HG02981 (cell line): ENCODE measurements around the gene MYMK.

Experiments
- ATAC-seq: cut with Tn5 transposase; IDR thresholded peaks from one replicate; pipeline ENCODE4 v1.9.1; 2021; ENCODE audit warnings: mild to moderate bottlenecking, moderate library complexity; ENCODE audit not compliant: unreplicated experiment

Gene MYMK

DNA sequence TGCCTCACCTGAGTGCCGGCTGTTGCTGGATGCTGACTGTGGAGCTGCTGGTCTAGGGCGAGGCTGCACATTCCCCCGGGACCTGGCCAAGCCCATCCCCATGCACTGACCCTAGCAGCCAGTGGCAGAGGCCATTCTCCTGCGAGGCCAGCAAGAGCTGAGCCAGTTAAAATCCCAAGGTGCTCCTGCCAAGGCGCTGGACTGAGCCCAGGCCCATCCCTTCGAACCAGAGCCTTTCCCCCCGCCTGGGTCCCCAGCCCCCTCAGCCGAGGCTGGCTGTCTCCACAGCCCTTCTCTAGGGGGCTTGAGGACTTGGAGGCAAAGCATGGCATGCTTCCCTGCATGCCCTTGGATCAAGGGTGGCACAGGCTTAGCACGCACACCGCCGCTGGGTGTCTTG is 11.3 kb upstream of the MYMK start:
- ATAC-seq, result no peak

GRCh38 chr9:133535306-133535877 is 10.6 kb upstream of the MYMK start:
- ATAC-seq, result no peak

DNA sequence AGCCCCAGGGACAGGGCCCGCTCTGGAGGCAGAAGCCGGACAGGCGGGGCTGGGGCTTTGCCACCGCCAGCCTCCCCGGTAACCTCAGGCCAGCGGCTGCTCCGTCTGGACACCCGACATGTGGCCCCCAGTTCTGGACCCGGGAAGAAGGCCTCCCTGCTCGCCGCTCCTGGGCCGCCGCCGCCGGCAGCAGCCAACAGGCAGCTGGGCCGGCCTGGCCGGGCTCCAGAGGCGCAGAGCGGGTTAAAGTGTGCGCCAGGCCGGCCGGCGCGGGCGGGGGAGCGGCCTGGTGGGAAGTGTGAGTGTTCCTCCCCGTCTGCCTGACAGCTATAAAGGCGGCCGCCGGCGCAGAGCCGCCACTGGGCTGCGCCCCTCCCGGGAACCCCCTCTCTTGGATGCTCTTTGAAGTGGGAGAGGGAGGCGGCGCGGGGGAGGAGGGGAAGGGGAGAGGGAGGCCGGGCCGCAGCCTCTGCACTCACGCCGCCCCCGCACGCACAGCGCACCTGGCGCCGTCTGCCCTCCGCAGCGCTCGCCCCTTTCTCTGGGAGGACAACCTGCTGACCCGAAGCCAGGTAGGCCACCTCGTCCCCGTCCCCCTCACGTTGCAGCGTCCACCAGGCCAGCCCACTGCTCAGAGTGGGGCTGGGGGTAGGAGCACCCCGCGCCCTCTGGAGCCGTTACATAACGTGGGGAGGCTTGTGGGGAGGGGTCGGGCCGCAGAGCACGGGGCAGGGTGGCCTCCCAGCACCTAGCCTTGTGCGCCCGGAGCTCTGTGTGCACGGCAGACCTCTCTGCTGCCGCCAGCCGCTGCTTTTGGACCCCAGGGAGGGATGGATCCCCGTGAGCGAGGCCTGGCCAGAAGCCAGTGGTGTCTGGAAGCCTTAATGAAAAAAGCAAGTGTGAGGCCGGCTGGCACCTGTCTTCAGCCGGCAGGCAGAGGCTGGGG is 9.9 kb upstream of the MYMK start, which contains the start of gene ADAMTSL2:
Gene ADAMTSL2, plus strand, starts transcription at position 359 of the 946 bp plus-strand sequence. CDS start 2,009 bp downstream, outside the sequence.
- no peak for ATAC-seq

- no peak for ATAC-seq
These were observed 9.1 kb upstream of the MYMK start for GRCh38 chr9:133533857-133534256.

GRCh38 chr9:133532937-133533668 is 8.3 kb upstream of the MYMK start:
- ATAC-seq, result no peak

DNA sequence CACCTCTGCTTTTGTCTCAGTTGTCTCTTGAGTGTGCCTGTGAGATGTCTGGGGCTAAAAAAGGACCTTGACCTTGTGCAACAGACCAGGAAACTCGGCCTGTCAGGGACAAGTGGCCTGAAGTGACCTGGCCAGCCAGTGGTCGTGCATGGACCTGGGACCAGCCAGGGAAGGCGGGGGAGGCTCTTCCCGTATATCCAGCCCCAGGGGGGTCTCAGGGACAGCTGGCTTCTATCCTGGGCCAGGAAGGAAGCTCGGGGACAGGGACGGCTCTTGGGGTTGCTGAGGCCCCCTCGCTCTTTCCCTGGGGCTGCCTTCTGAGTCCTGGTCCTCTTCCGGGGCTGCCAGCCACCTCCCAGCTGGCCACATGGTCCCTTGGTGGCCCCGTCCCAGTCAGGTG is 6.5 kb upstream of the MYMK start:
- ATAC-seq, result no peak

DNA sequence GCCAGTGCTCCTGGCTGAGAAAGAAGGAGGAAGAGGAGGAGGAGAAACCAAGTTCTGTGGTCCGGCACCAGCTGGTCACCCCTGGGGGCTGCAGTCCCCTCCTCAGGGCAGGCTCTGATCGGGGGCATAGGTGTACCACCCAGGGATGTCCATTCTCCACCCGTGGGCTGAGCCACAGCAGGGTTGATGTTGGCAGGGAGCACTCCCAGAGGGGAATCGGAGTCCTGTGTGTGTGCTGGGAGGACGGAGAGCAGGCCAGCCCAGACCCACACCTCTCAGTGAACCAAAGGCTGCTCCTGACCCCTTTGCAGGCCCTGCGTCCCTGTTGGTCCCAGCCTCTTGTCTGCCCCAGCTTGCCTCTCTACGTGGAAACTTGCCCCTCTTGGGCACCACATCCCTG is 5.1 kb upstream of the MYMK start:
- no peak for ATAC-seq

DNA sequence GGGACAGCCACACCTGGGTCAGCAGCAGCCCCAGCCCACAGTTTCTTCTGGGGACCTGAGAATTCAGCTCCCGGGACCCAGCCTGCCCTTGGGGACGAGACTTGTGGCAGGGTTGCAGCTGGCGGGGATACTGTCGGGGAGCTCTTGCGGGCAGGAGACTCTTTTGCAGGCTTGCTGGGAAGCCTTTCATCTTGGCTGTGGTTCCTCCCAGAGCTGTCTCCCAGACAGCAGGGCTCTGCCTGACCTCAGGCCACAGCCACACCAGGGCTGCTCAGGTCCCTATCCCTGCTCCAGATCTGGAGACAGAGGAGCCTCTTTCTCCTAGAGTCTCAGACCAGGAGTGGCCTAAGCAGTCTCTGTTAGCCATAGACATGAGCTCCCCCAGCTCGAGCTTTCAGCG is 4.7 kb upstream of the MYMK start:
- ATAC-seq, result no peak

DNA sequence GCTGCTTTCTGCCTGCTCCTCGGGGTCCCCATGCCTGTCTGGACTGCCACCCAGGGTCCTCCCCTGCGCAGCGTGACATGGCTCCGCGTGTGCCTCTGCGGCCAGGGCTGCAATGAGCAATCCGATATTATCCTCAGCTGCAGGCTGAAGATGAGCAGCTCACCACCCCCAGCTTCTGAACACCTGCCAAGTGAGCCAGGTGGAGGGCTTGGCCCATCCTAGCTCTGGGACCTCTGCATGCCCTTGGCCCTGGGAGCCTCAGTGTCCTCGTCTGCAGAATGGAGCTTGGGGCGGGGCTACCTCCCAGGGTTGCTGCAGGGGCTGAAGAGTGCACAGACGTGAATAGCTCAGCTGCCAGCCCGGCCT is 4.1 kb upstream of the MYMK start:
- ATAC-seq, result no peak

DNA sequence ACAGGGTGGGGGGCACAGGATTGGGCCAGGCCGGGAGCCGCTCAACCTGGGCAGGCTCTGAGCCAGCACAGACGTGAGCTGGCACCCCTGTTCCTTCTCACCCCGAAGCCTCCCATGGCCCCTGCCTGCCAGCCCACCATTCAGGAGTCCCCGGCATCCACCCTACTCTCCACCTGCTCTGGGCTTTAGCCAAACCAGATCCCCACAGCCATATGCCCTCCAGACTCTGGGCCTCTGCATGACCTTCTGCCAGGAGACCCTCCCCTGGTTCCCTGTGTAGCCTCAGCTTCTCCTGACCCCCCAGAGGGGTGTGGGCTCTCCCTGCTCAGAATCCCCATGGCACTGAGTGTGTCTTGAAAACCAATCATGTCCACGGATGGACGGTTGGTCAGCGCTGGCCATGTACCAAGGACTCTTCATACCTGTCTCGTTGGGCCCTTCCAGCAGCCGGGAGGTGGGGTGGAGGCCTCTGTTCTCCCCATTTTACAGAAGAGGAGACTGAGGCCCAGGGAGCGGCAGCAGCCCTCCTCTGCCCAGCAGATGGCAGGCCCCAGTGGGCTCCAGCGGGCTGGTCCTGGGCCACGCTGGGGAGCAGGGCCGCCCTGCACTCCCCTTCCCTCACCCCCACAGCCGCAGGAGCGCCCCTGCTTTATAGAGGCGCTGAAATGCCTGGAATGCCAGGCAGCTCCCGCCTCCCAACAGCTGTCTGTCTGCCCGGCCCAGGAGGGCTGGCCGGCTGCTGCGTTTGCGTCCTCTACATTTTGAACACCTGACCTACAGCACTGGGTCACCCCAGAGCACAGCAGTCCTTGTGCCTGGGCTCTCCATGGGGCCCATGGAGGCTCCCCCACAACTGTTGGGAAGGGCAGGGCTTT is 3.5 kb upstream of the MYMK start:
- no peak for ATAC-seq

DNA sequence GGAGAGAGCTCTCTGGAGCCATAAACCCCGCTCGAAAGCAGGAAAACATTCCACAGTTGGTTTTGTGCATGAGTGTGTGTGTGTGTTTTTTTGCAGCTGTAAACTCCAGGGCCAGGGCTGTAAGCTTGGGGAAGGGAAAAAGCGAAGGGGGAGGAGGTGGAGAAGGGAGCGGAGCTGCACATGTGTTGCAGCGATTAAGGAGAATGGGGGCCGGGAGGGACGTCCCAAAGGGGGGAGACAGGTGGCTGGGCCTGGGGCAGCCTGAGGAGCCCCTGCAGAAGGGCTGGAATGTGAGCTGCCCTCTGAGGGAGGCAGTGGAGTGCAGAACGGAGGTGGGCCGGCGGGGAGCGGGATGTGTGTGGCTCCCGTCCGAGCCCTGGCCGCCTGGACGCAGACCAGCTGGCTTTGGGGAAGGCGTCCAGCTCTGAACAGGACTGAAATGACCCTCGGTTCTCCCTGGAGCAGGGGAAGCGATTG is 2.7 kb upstream of the MYMK start:
- ATAC-seq, result no peak

- ATAC-seq, result no peak
These were observed 2.1 kb upstream of the MYMK start for GRCh38 chr9:133526721-133527321.

DNA sequence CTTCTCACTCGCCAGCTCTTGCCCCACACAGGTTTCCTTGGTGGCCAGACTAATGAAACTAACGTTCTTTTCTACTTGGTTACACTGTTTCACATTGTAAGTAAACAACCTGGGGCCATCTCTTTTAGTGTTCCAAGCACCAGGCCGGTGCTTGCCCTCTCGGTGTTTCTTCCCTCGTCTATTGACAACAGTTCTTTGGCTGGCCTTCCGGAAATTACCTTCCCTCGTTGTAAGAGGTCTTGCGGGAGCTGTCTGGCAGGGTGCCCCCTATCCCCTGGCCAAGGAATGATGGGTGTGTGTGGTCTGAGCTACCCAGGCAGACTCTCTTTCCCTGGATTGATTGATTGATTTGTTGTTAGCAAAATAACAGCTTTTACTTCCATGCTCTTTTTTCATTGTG is 918 bp upstream of the MYMK start:
- ATAC-seq, result no peak

DNA sequence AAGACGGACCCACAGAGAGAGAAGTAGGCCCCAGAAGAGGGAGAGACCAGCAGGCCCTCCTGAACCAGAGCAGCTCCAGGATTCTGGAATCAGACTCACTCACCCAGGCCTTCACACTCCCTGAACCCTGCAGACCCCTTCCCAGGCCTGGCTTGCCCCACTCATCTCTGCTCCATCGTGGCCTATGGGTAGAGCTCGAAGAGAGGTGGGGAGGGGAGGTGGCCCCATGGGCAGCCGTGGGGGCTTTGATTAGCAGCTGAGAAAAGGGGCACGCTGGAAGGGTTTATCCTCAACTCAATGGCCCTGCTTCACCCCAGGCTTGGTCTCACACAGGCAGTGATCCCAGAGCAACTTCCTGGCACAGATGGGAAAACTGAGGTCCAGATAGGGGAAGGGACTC is 613 bp downstream of the MYMK start:
- no peak for ATAC-seq

- ATAC-seq, result no peak
These were observed 1.7 kb downstream of the MYMK start for GRCh38 chr9:133523106-133523505.

- no peak for ATAC-seq
These were observed 2.5 kb downstream of the MYMK start for GRCh38 chr9:133522073-133522910.

DNA sequence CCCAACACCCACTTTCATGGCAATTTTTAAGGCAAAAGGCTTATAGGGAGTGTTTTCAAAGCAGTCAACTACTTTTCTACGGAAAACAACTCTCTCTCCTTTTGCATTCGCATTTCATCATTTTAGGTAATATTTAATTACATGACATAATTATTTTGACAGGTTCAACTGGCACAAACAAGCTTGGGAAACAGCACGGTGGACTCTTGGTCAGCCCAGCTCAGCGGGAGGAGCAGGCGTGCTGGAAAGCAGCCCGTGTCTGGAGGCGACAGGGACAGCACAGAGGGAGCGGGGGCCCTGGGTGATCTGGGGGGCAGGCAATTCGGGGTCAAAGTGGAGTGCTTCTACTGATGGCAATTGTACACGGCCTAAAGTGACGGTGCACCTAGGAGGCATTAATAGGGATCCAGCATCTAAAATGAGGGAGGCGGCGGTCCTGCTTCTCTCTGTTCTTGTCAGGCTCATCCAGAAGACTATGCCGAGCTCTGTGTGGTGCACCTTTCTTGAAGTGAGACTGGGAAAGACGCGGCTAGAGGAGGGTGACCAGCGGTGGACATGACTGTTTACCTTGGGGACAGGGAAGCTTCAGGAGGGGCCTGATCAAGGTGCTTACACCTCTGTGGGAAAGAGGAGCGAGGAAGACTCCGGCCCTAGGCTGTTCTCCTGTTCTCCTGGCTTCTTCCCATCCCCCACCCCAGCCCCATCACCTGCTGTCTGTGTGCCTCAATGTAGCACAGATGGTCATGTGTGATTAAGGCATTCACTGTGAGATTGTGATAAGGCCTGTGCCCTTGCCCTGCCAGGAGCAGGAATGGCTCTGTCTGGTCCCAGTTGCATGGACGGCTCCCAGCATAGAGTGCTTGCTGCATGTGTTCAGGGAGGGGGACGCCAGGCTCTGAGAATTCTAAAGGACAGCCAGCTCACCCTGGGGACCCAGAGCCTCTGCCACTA is 3.4 kb downstream of the MYMK start:
- no peak for ATAC-seq

- ATAC-seq, result no peak
These were observed 4.5 kb downstream of the MYMK start for GRCh38 chr9:133520121-133520835.
